K562 (cell line): ENCODE measurements around the gene TJP2. TPM values are rescaled to one million over a fixed set of nuclear protein-coding genes. Genes with fewer than 3 reads are reported as not detected.

Experiments used
- ATAC-seq: fragments of 200-7000 bp; cut with Tn5 transposase; 3 replicates; pipeline ENCODE4 v1.9.1; 2020; ENCODE audit warnings: moderate library complexity
- BruUV-seq: library from RNA; stranded (reverse); fragments of 400-500 nt; replicated peaks from 2 replicates; lab custom pipeline; 2021; lab: Mats Ljungman, UMichigan
- CTCF ChIA-PET: fragments of 300-600 bp; formaldehyde crosslinking; extraction: SDS; loops from one replicate; lab custom pipeline; 2021; ENCODE audit warnings: low intra/inter-chr PET ratio; lab: Yijun Ruan, JAX
- POLR2A ChIA-PET: fragments of 300-600, 350-650 bp; sonication (Branson Sonifier 250); formaldehyde crosslinking; extraction: SDS; loops from one replicate; lab custom pipeline; 2021; ENCODE audit warnings: antibody characterized with exemption, inconsistent platforms; lab: Yijun Ruan, JAX
- DNase-seq, 4 experiments: peaks; one replicate each; pipeline versions ENCODE4 v3.0.0 to v3.0.0-alpha.2; 2011 to 2018; ENCODE audit warnings: low spot score in 3 of 4, mixed read lengths in 3 of 4; ENCODE audit errors: extremely low read depth in 1 of 4
- FAIRE-seq: peaks from 2 replicates; lab custom pipeline; 2011; peaks lifted over from hg19 to GRCh38; lab: Jason Lieb, UNC
- H2AFZ ChIP-seq: 2 replicates; pipeline ENCODE4 v1.6.0; 2011; ENCODE audit warnings: low read depth, low read length, control low read depth, inconsistent platforms
- H3K27ac ChIP-seq: fragments of 200-600 bp; 3 replicates; pipeline ENCODE4 v1.8.0; 2011; ENCODE audit warnings: low read depth, mild to moderate bottlenecking, control low read depth, inconsistent platforms, low read length, moderate library complexity, mixed read lengths; ENCODE audit errors: extremely low read depth
- H3K27me3 ChIP-seq, 2 experiments: fragments of 300-600 bp in 1 of 2; 2 replicates in 1 of 2; 3 replicates in 1 of 2; pipeline versions ENCODE4 v1.6.0 to v1.8.0; 2011; ENCODE audit warnings: inconsistent platforms in 2 of 2, low read length in 2 of 2, mild to moderate bottlenecking in 1 of 2, mixed read lengths in 1 of 2, moderate library complexity in 1 of 2; ENCODE audit not compliant: control insufficient read depth in 2 of 2, insufficient read depth in 2 of 2
- H3K36me3 ChIP-seq: fragments of 300-600 bp; 3 replicates; pipeline ENCODE4 v1.8.0; 2011; ENCODE audit warnings: mild to moderate bottlenecking, low read length, inconsistent platforms; ENCODE audit not compliant: control insufficient read depth, insufficient read depth
- H3K4me1 ChIP-seq, 2 experiments: fragments of 200-600 bp in 1 of 2; replicated peaks in 1 of 2; 2 replicates in 1 of 2; 3 replicates in 1 of 2; pipeline versions ENCODE4 v1.5.1 to v1.8.0; 2011; ENCODE audit warnings: inconsistent platforms in 2 of 2, low read length in 2 of 2, mild to moderate bottlenecking in 1 of 2, mixed read lengths in 1 of 2, moderate library complexity in 1 of 2; ENCODE audit not compliant: control insufficient read depth in 2 of 2, insufficient read depth in 2 of 2
- H3K4me2 ChIP-seq: 2 replicates; pipeline ENCODE4 v1.6.1; 2011; ENCODE audit warnings: low read length, control low read depth, inconsistent platforms, mixed read lengths; ENCODE audit not compliant: insufficient read depth
- H3K4me3 ChIP-seq: fragments of 200-600 bp; sonication (generic), shearing (Covaris generic); 2 replicates; pipeline ENCODE4 v1.5.1; 2016; ENCODE audit warnings: control low read depth, inconsistent platforms
- H3K79me2 ChIP-seq: fragments of 200-600 bp; 3 replicates; pipeline ENCODE4 v1.8.0; 2011; ENCODE audit warnings: low read length, inconsistent platforms; ENCODE audit not compliant: control insufficient read depth, insufficient read depth
- H3K9ac ChIP-seq, 2 experiments: 2 replicates each; pipeline versions ENCODE4 v1.6.0 to v1.6.1; 2011; ENCODE audit warnings: low read depth in 2 of 2, low read length in 2 of 2, control low read depth in 1 of 2, inconsistent platforms in 1 of 2, mild to moderate bottlenecking in 1 of 2, mixed read lengths in 1 of 2; ENCODE audit not compliant: insufficient read depth in 1 of 2
- H3K9me1 ChIP-seq: one replicate; pipeline ENCODE4 v1.6.0; 2011; ENCODE audit warnings: inconsistent platforms, mild to moderate bottlenecking, low read length, moderate library complexity; ENCODE audit not compliant: control insufficient read depth, insufficient read depth
- H3K9me3 ChIP-seq: replicated peaks from 2 replicates; pipeline ENCODE4 v1.5.1; 2011; ENCODE audit warnings: low read depth, low read length, inconsistent platforms; ENCODE audit not compliant: control insufficient read depth, insufficient read depth
- H4K20me1 ChIP-seq: replicated peaks from 2 replicates; pipeline ENCODE4 v1.6.1; 2011; ENCODE audit warnings: low read length, inconsistent platforms, mixed read lengths; ENCODE audit not compliant: control insufficient read depth, insufficient read depth
- PTRF ChIP-seq: fragments of 450-650 bp; IDR thresholded peaks from 2 replicates; pipeline ENCODE4 v1.6.1; 2016; ENCODE audit warnings: mild to moderate bottlenecking, missing genetic modification characterization, missing compliant biosample characterization
- RBM15 ChIP-seq: fragments of 200-400 bp; formaldehyde crosslinking; IDR thresholded peaks from 2 replicates; pipeline ENCODE4 v1.6.1; 2018; ENCODE audit warnings: mild to moderate bottlenecking, low read length, moderate library complexity; ENCODE audit not compliant: insufficient read depth
- SIRT6 ChIP-seq: IDR thresholded peaks from one replicate; pipeline ENCODE4 v1.6.1; 2012; ENCODE audit warnings: low read depth, mild to moderate bottlenecking, control low read depth, inconsistent platforms, low read length, moderate library complexity
- STAT5A ChIP-seq: IDR thresholded peaks from 2 replicates; pipeline ENCODE4 v1.6.1; 2012; ENCODE audit warnings: low read length, inconsistent platforms, borderline replicate concordance
- TARDBP ChIP-seq: fragments of 450-650 bp; IDR thresholded peaks from 2 replicates; pipeline ENCODE4 v1.6.1; 2016
- TCF3 ChIP-seq: sonication (generic); formaldehyde crosslinking; IDR thresholded peaks from 2 replicates; pipeline ENCODE4 v1.4.0; 2020; ENCODE audit warnings: mild to moderate bottlenecking, missing genetic modification reagents
- ZFP91 ChIP-seq: sonication (generic); formaldehyde crosslinking; IDR thresholded peaks from 2 replicates; pipeline ENCODE4 v1.8.0; 2022; ENCODE audit warnings: mild to moderate bottlenecking, missing genetic modification reagents
- WGBS: fragments of 100-300 bp; shearing (Covaris generic); methylation state at CpG from one replicate; pipeline ENCODE4 v1.1.6; 2016; ENCODE audit warnings: low coverage, mixed read lengths; ENCODE audit not compliant: insufficient coverage; ENCODE audit errors: missing lambda C conversion rate; 5-methylcytosine and 5-hydroxymethylcytosine counted together
- in situ Hi-C: fragments of 300-500 bp; cut with MboI; formaldehyde crosslinking; loops from 4 replicates; pipeline ENCODE4 v1.15.0; 2018; ENCODE audit warnings: inconsistent platforms, mixed read lengths
- intact Hi-C: fragments of 100-400 bp; cut with micrococcal nuclease; formaldehyde crosslinking; loops from 2 replicates; pipeline ENCODE4 v1.14.2; 2022
- polyA plus RNA-seq, 8 experiments: library from polyadenylated mRNA; depleted of rRNA in 4 of 8; stranded (reverse) in 5 of 8; unstranded in 3 of 8; fragments of >200 nt; fragmentation: Nextera tagmentation in 2 of 8; fragmentation: Illumina TruSeq in 1 of 8; extraction: Ambion mirVana in 2 of 8; extraction: Trizol in 1 of 8; gene quantifications; 2 replicates each; pipeline versions ENCODE4 v1.2.1 to v1.2.3, GENCODE V29; 2011 to 2014; ENCODE audit warnings: inconsistent platforms in 1 of 8, missing spikeins in 1 of 8
- total RNA-seq, 7 experiments: library from RNA; depleted of rRNA in 6 of 7; stranded (reverse); fragments of >200 nt in 6 of 7; fragmentation: Illumina TruSeq in 2 of 7; extraction: Trizol in 2 of 7; gene quantifications; 2 replicates each; pipeline versions ENCODE4 v1.2.1 to v1.2.3, GENCODE V29; 2011 to 2021; ENCODE audit warnings: low replicate concordance in 1 of 7
- TF ChIP-seq, protein P1 (sequence below): sonication (generic); formaldehyde crosslinking; IDR thresholded peaks from 2 replicates; pipeline ENCODE4 v1.4.0; 2020; ENCODE audit warnings: mild to moderate bottlenecking, missing genetic modification reagents
- TF ChIP-seq, protein P2 (sequence below): fragments of 250-450 bp; sonication (Bioruptor Pico); IDR thresholded peaks from 2 replicates; pipeline ENCODE4 v1.4.0; 2020; ENCODE audit warnings: mild to moderate bottlenecking, moderate library complexity

TJP2 gene
- total and polyA plus RNA-seq, 9 of the 15 experiments (the other 6 are each of a cell fraction or from before 2014, with no cell fraction given): 4.0 to 24.1 (median 16.8) TPM

GRCh38 chr9:69155341-69156030, 18.6 kb upstream of the TJP2 start:
- Histone ChIP-seq H3K9me1 (no peaks in the 10 kb centered on the region), H4K20me1 (no peaks in the 10 kb centered on the region), H2AFZ (no peak overlapping the region), H3K4me1 (no peaks in the 10 kb centered on the region), H3K4me3 (no peak overlapping the region), H3K9me3 (no peaks in the 10 kb centered on the region), H3K9ac (no peak overlapping the region), H3K27me3 (no peaks in the 10 kb centered on the region), H3K4me2 (no peak overlapping the region), H3K36me3 (no peaks in the 10 kb centered on the region), H3K27ac (no peak overlapping the region), H3K79me2 (no peaks in the 10 kb centered on the region)
- WGBS: 62% methylated on average over 6 of the region's 8 CpGs
- ATAC-seq: no peak; the same call in 2 of the 3 replicates
- no TSS peak for BruUV-seq
- no peak for DNase-seq
- no peak for FAIRE-seq
- in situ Hi-C loops: no loop called here
- intact Hi-C loops: no loop called here
- ChIA-PET POLR2A (no interaction called here), CTCF (no interaction called here)
- TF ChIP-seq RBM15: no peak
- no peak for TF ChIP-seq SIRT6
- no peak for TF ChIP-seq TARDBP
- no peak for TF ChIP-seq PTRF (tag)
- TF ChIP-seq STAT5A: no peak
- TF ChIP-seq ZFP91: no peak
- TF ChIP-seq, protein P1, sequence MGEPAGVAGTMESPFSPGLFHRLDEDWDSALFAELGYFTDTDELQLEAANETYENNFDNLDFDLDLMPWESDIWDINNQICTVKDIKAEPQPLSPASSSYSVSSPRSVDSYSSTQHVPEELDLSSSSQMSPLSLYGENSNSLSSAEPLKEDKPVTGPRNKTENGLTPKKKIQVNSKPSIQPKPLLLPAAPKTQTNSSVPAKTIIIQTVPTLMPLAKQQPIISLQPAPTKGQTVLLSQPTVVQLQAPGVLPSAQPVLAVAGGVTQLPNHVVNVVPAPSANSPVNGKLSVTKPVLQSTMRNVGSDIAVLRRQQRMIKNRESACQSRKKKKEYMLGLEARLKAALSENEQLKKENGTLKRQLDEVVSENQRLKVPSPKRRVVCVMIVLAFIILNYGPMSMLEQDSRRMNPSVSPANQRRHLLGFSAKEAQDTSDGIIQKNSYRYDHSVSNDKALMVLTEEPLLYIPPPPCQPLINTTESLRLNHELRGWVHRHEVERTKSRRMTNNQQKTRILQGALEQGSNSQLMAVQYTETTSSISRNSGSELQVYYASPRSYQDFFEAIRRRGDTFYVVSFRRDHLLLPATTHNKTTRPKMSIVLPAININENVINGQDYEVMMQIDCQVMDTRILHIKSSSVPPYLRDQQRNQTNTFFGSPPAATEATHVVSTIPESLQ (CRISPR knock-in tag): no peak
- no peak for TF ChIP-seq TCF3 (CRISPR knock-in tag)
- TF ChIP-seq, protein P2, sequence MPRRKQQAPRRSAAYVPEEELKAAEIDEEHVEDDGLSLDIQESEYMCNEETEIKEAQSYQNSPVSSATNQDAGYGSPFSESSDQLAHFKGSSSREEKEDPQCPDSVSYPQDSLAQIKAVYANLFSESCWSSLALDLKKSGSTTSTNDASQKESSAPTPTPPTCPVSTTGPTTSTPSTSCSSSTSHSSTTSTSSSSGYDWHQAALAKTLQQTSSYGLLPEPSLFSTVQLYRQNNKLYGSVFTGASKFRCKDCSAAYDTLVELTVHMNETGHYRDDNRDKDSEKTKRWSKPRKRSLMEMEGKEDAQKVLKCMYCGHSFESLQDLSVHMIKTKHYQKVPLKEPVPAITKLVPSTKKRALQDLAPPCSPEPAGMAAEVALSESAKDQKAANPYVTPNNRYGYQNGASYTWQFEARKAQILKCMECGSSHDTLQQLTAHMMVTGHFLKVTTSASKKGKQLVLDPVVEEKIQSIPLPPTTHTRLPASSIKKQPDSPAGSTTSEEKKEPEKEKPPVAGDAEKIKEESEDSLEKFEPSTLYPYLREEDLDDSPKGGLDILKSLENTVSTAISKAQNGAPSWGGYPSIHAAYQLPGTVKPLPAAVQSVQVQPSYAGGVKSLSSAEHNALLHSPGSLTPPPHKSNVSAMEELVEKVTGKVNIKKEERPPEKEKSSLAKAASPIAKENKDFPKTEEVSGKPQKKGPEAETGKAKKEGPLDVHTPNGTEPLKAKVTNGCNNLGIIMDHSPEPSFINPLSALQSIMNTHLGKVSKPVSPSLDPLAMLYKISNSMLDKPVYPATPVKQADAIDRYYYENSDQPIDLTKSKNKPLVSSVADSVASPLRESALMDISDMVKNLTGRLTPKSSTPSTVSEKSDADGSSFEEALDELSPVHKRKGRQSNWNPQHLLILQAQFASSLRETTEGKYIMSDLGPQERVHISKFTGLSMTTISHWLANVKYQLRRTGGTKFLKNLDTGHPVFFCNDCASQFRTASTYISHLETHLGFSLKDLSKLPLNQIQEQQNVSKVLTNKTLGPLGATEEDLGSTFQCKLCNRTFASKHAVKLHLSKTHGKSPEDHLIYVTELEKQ: no peak
